ENCODE results near the gene ZNF493. TPM values are rescaled to one million over a fixed set of nuclear protein-coding genes. Genes with fewer than 3 reads are reported as not detected.

ZNF493 gene
- total and polyA plus RNA-seq, 5 donors from 2014 or later: 13.3 to 25.3 (median 20.8) TPM

- no peaks in the 10 kb centered on the region for H3K36me3 ChIP-seq (ENCODE audit: control insufficient read depth, insufficient read depth, low read length)
- Mint-ChIP-seq H3K27ac (no peak overlapping the region), H3K4me3 (no peak overlapping the region)
Observed at GRCh38 chr19:21434967-21435544, 38.1 kb downstream of the ZNF493 start.

GRCh38 chr19:21439201-21439751 lies 42.3 kb downstream of the ZNF493 start:
- DNase-seq (no peak), ATAC-seq (ENCODE audit: low read depth in 2 of 2) (no peak)
- no peak overlapping the region for H3K27ac Mint-ChIP-seq
- H3K9me3 Mint-ChIP-seq: peaks cover 0 to 41% (median 20%) of the 10 kb centered on the region in 7 donors
- Histone ChIP-seq H3K4me3 (ENCODE audit: low read depth, low read length) (no peak overlapping the region), H3K36me3 (ENCODE audit: control insufficient read depth, insufficient read depth, low read length) (no peaks in the 10 kb centered on the region), H3K4me1 (ENCODE audit: control insufficient read depth, insufficient read depth, low read length, poor library complexity, severe bottlenecking) (no peaks in the 10 kb centered on the region), H3K27me3 (ENCODE audit: control insufficient read depth, insufficient read depth, low read length) (no peaks in the 10 kb centered on the region), H3K9me3 (ENCODE audit: control insufficient read depth in 2 of 2, low read length in 2 of 2) (peaks cover 41 to 69% of the 10 kb centered on the region in 2 experiments), H3K27ac (ENCODE audit: insufficient read depth, low read length, poor library complexity, severe bottlenecking) (no peak overlapping the region)
- no peak overlapping the region for H3K4me3 Mint-ChIP-seq
- peaks cover 4% of the 10 kb centered on the region for H3K27me3 Mint-ChIP-seq
- peaks cover 11% of the 10 kb centered on the region for H3K36me3 Mint-ChIP-seq
- H3K4me1 Mint-ChIP-seq: no peaks in the 10 kb centered on the region

More at GRCh38 chr19:21434967-21435544, 38.1 kb downstream of the ZNF493 start:
- DNase-seq: no peak
- H3K9me3 Mint-ChIP-seq: peaks cover 0 to 63% (median 30%) of the 10 kb centered on the region in 7 donors
- H3K27me3 Mint-ChIP-seq: peaks cover 4% of the 10 kb centered on the region
- H3K36me3 Mint-ChIP-seq: peaks cover 11% of the 10 kb centered on the region
- H3K27ac ChIP-seq (ENCODE audit: insufficient read depth, low read length, poor library complexity, severe bottlenecking): no peak overlapping the region
- no peaks in the 10 kb centered on the region for H3K4me1 Mint-ChIP-seq
- no peaks in the 10 kb centered on the region for H3K4me1 ChIP-seq (ENCODE audit: control insufficient read depth, insufficient read depth, low read length, poor library complexity, severe bottlenecking)
- no peak overlapping the region for H3K4me3 ChIP-seq (ENCODE audit: low read depth, low read length)
- no peak for ATAC-seq (ENCODE audit: low read depth in 2 of 2)
- peaks cover 58 to 94% of the 10 kb centered on the region in 2 experiments for H3K9me3 ChIP-seq (ENCODE audit: control insufficient read depth in 2 of 2, low read length in 2 of 2)
- H3K27me3 ChIP-seq (ENCODE audit: control insufficient read depth, insufficient read depth, low read length): no peaks in the 10 kb centered on the region

- Mint-ChIP-seq H3K4me3 (no peak overlapping the region), H3K27ac (no peak overlapping the region), H3K4me1 (no peaks in the 10 kb centered on the region), H3K27me3 (peaks cover 4% of the 10 kb centered on the region), H3K36me3 (peaks cover 11% of the 10 kb centered on the region), H3K9me3 (peaks cover 0 to 40% (median 20%) of the 10 kb centered on the region in 7 donors)
- Histone ChIP-seq H3K9me3 (ENCODE audit: control insufficient read depth in 2 of 2, low read length in 2 of 2) (peaks cover 48 to 63% of the 10 kb centered on the region in 2 experiments), H3K27me3 (ENCODE audit: control insufficient read depth, insufficient read depth, low read length) (no peaks in the 10 kb centered on the region), H3K36me3 (ENCODE audit: control insufficient read depth, insufficient read depth, low read length) (no peaks in the 10 kb centered on the region), H3K4me3 (ENCODE audit: low read depth, low read length) (no peak overlapping the region), H3K4me1 (ENCODE audit: control insufficient read depth, insufficient read depth, low read length, poor library complexity, severe bottlenecking) (no peaks in the 10 kb centered on the region), H3K27ac (ENCODE audit: insufficient read depth, low read length, poor library complexity, severe bottlenecking) (no peak overlapping the region)
- DNase-seq (no peak), ATAC-seq (ENCODE audit: low read depth in 2 of 2) (no peak)
Observed at GRCh38 chr19:21440321-21440720, 43.4 kb downstream of the ZNF493 start.

GRCh38 chr19:21451187-21451586 lies 54.3 kb downstream of the ZNF493 start:
- Mint-ChIP-seq H3K27me3 (no peaks in the 10 kb centered on the region), H3K36me3 (peaks cover 9% of the 10 kb centered on the region), H3K4me3 (no peak overlapping the region), H3K4me1 (no peaks in the 10 kb centered on the region), H3K9me3 (peaks cover 0 to 42% (median 21%) of the 10 kb centered on the region in 7 donors), H3K27ac (no peak overlapping the region)
- Histone ChIP-seq H3K27ac (ENCODE audit: insufficient read depth, low read length, poor library complexity, severe bottlenecking) (no peak overlapping the region), H3K9me3 (ENCODE audit: control insufficient read depth in 2 of 2, low read length in 2 of 2) (peaks cover 3 to 19% of the 10 kb centered on the region in 2 experiments), H3K27me3 (ENCODE audit: control insufficient read depth, insufficient read depth, low read length) (no peaks in the 10 kb centered on the region), H3K4me1 (ENCODE audit: control insufficient read depth, insufficient read depth, low read length, poor library complexity, severe bottlenecking) (no peaks in the 10 kb centered on the region), H3K36me3 (ENCODE audit: control insufficient read depth, insufficient read depth, low read length) (no peaks in the 10 kb centered on the region), H3K4me3 (ENCODE audit: low read depth, low read length) (no peak overlapping the region)
- ATAC-seq (ENCODE audit: low read depth in 2 of 2) (no peak), DNase-seq (no peak)

- no peaks in the 10 kb centered on the region for H3K27me3 ChIP-seq (ENCODE audit: control insufficient read depth, insufficient read depth, low read length)
- Mint-ChIP-seq H3K4me3 (no peak overlapping the region), H3K36me3 (peaks cover 13% of the 10 kb centered on the region), H3K9me3 (peaks cover 0 to 35% (median 16%) of the 10 kb centered on the region in 7 donors), H3K27me3 (no peaks in the 10 kb centered on the region), H3K27ac (no peak overlapping the region), H3K4me1 (no peaks in the 10 kb centered on the region)
- peaks cover 2 to 23% of the 10 kb centered on the region in 2 experiments for H3K9me3 ChIP-seq (ENCODE audit: control insufficient read depth in 2 of 2, low read length in 2 of 2)
- H3K36me3 ChIP-seq (ENCODE audit: control insufficient read depth, insufficient read depth, low read length): no peaks in the 10 kb centered on the region
- DNase-seq: no peak
- no peak overlapping the region for H3K27ac ChIP-seq (ENCODE audit: insufficient read depth, low read length, poor library complexity, severe bottlenecking)
- H3K4me3 ChIP-seq (ENCODE audit: low read depth, low read length): no peak overlapping the region
- no peaks in the 10 kb centered on the region for H3K4me1 ChIP-seq (ENCODE audit: control insufficient read depth, insufficient read depth, low read length, poor library complexity, severe bottlenecking)
- ATAC-seq (ENCODE audit: low read depth in 2 of 2): no peak
Observed at GRCh38 chr19:21454901-21455300, 58.0 kb downstream of the ZNF493 start.

- Mint-ChIP-seq H3K4me1 (peaks cover 0 to 8% (median 1%) of the 10 kb centered on the region in 4 donors), H3K9me3 (peaks cover 3 to 24% (median 15%) of the 10 kb centered on the region in 7 donors), H3K27ac (no peak overlapping the region), H3K36me3 (peaks cover 10% of the 10 kb centered on the region), H3K4me3 (no peak overlapping the region), H3K27me3 (no peaks in the 10 kb centered on the region)
- Histone ChIP-seq H3K4me1 (ENCODE audit: control insufficient read depth, insufficient read depth, low read length, poor library complexity, severe bottlenecking) (no peaks in the 10 kb centered on the region), H3K27me3 (ENCODE audit: control insufficient read depth, insufficient read depth, low read length) (no peaks in the 10 kb centered on the region), H3K27ac (ENCODE audit: insufficient read depth, low read length, poor library complexity, severe bottlenecking) (no peak overlapping the region), H3K36me3 (ENCODE audit: control insufficient read depth, insufficient read depth, low read length) (no peaks in the 10 kb centered on the region), H3K4me3 (ENCODE audit: low read depth, low read length) (no peak overlapping the region), H3K9me3 (ENCODE audit: control insufficient read depth in 2 of 2, low read length in 2 of 2) (peaks cover 0 to 15% of the 10 kb centered on the region in 2 experiments)
- ATAC-seq (ENCODE audit: low read depth in 2 of 2) (no peak), DNase-seq (no peak)
Observed at GRCh38 chr19:21460686-21461085, 63.8 kb downstream of the ZNF493 start.

- Mint-ChIP-seq H3K36me3 (peaks cover 9% of the 10 kb centered on the region), H3K4me1 (peaks cover 0 to 8% (median 1%) of the 10 kb centered on the region in 4 donors), H3K27ac (no peak overlapping the region), H3K4me3 (peak overlapping the region in 1 of 4 donors; percentile 52), H3K27me3 (no peaks in the 10 kb centered on the region), H3K9me3 (peaks cover 2 to 18% (median 14%) of the 10 kb centered on the region in 7 donors)
- Histone ChIP-seq H3K4me1 (ENCODE audit: control insufficient read depth, insufficient read depth, low read length, poor library complexity, severe bottlenecking) (no peaks in the 10 kb centered on the region), H3K27me3 (ENCODE audit: control insufficient read depth, insufficient read depth, low read length) (no peaks in the 10 kb centered on the region), H3K36me3 (ENCODE audit: control insufficient read depth, insufficient read depth, low read length) (no peaks in the 10 kb centered on the region), H3K27ac (ENCODE audit: insufficient read depth, low read length, poor library complexity, severe bottlenecking) (no peak overlapping the region), H3K4me3 (ENCODE audit: low read depth, low read length) (no peak overlapping the region), H3K9me3 (ENCODE audit: control insufficient read depth in 2 of 2, low read length in 2 of 2) (peaks cover 0 to 14% of the 10 kb centered on the region in 2 experiments)
- ATAC-seq (ENCODE audit: low read depth in 2 of 2) (no peak), DNase-seq (no peak)
Observed at GRCh38 chr19:21462540-21462939, 65.6 kb downstream of the ZNF493 start.

Measured in CD4-positive, CD25-positive, alpha-beta regulatory T cell (primary cell).